Loucy (cell line): ENCODE measurements around the gene MAP7D2.

Experiments
- H2AFZ ChIP-seq: fragments of 200-600 bp; sonication (generic); 2 replicates; pipeline ENCODE4 v1.6.0; 2016; ENCODE audit warnings: antibody characterized with exemption, mild to moderate bottlenecking, low read length, moderate library complexity
- H3F3A ChIP-seq: fragments of 200-600 bp; 2 replicates; pipeline ENCODE4 v1.6.0; 2016; ENCODE audit warnings: antibody characterized with exemption, low read depth, mild to moderate bottlenecking
- H3K27me3 ChIP-seq: fragments of 200-600 bp; sonication (generic); 2 replicates; pipeline ENCODE4 v1.6.1; 2014; ENCODE audit warnings: low read length, mild to moderate bottlenecking; ENCODE audit not compliant: insufficient read depth, poor library complexity, severe bottlenecking
- H3K36me3 ChIP-seq: fragments of 200-600 bp; sonication (generic); 2 replicates; pipeline ENCODE4 v1.6.1; 2016; ENCODE audit warnings: low read length; ENCODE audit not compliant: insufficient read depth
- H3K4me1 ChIP-seq: fragments of 200-600 bp; sonication (generic); 2 replicates; pipeline ENCODE4 v1.5.1; 2014; ENCODE audit warnings: low read length, mild to moderate bottlenecking; ENCODE audit not compliant: insufficient read depth, poor library complexity, severe bottlenecking
- H3K4me2 ChIP-seq: fragments of 200-600 bp; sonication (generic); 2 replicates; pipeline ENCODE4 v1.6.0; 2014; ENCODE audit warnings: antibody characterized with exemption, low read length, low read depth, mild to moderate bottlenecking; ENCODE audit not compliant: poor library complexity, severe bottlenecking
- H3K4me3 ChIP-seq: fragments of 200-600 bp; sonication (generic); 2 replicates; pipeline ENCODE4 v1.5.1; 2014; ENCODE audit warnings: low read length, mild to moderate bottlenecking, mixed read lengths; ENCODE audit not compliant: poor library complexity, severe bottlenecking
- H3K79me2 ChIP-seq: fragments of 200-600 bp; sonication (generic); 2 replicates; pipeline ENCODE4 v1.6.1; 2014; ENCODE audit warnings: low read length; ENCODE audit not compliant: insufficient read depth
- H3K9ac ChIP-seq: fragments of 200-600 bp; sonication (generic); 2 replicates; pipeline ENCODE4 v1.6.0; 2014; ENCODE audit warnings: mild to moderate bottlenecking, low read depth, low read length, moderate library complexity; ENCODE audit not compliant: poor library complexity, severe bottlenecking
- H3K9me2 ChIP-seq: fragments of 200-600 bp; sonication (generic); replicated peaks from 2 replicates; pipeline ENCODE4 v1.6.1; 2016; ENCODE audit warnings: low read depth, low read length, mixed read lengths
- H3K9me3 ChIP-seq: fragments of 200-600 bp; sonication (generic); 2 replicates; pipeline ENCODE4 v1.6.1; 2014; ENCODE audit warnings: mild to moderate bottlenecking, antibody characterized with exemption, low read length, low read depth; ENCODE audit not compliant: insufficient read depth
- H4K20me1 ChIP-seq: fragments of 200-600 bp; sonication (generic); 2 replicates; pipeline ENCODE4 v1.6.0; 2014; ENCODE audit warnings: antibody characterized with exemption, low read length, mild to moderate bottlenecking; ENCODE audit not compliant: insufficient read depth, poor library complexity, severe bottlenecking
- EZH2phosphoT487 ChIP-seq: fragments of 200-600 bp; IDR thresholded peaks from 2 replicates; pipeline ENCODE4 v1.6.1; 2018; ENCODE audit warnings: antibody characterized with exemption, mild to moderate bottlenecking, moderate library complexity, borderline replicate concordance
- TF ChIP-seq, protein P1 (sequence below): fragments of 200-600 bp; sonication (generic); conservative IDR thresholded peaks from 2 replicates; pipeline ENCODE4 v1.5.1; 2014; ENCODE audit warnings: mild to moderate bottlenecking, antibody characterized with exemption, low read length

MAP7D2 gene

DNA sequence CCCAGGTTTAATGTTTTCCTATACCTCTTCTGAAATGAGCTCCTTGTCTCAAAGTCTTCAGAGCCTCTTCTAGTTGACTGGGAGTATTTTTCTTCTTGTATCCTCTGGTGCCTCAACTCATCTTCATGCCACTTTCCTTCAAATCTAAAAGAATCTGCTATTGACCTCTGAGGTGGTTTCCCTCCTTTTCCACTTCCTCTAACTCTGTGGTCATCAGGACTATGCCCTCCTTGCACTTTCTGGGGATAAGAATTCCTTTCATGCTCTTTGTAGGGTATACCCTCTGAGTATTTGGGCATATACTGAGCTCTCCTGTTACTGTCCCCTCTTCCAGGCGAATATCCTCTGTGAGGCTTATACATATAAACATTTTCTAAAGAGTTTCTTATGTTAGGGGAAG lies 150.7 kb downstream of the MAP7D2 start:
- Histone ChIP-seq H2AFZ (no peak overlapping the region), H3K79me2 (no peaks in the 10 kb centered on the region), H3K9me3 (no peaks in the 10 kb centered on the region), H3K27me3 (no peaks in the 10 kb centered on the region), H3K4me1 (no peaks in the 10 kb centered on the region), H3K9ac (no peak overlapping the region), H3K9me2 (no peaks in the 10 kb centered on the region), H3F3A (no peaks in the 10 kb centered on the region), H3K4me2 (no peak overlapping the region), H4K20me1 (no peaks in the 10 kb centered on the region), H3K4me3 (no peak overlapping the region), H3K36me3 (peaks cover 27% of the 10 kb centered on the region; the same call in 1 of the 2 replicates)
- no peak for TF ChIP-seq EZH2phosphoT487
- TF ChIP-seq, protein P1, sequence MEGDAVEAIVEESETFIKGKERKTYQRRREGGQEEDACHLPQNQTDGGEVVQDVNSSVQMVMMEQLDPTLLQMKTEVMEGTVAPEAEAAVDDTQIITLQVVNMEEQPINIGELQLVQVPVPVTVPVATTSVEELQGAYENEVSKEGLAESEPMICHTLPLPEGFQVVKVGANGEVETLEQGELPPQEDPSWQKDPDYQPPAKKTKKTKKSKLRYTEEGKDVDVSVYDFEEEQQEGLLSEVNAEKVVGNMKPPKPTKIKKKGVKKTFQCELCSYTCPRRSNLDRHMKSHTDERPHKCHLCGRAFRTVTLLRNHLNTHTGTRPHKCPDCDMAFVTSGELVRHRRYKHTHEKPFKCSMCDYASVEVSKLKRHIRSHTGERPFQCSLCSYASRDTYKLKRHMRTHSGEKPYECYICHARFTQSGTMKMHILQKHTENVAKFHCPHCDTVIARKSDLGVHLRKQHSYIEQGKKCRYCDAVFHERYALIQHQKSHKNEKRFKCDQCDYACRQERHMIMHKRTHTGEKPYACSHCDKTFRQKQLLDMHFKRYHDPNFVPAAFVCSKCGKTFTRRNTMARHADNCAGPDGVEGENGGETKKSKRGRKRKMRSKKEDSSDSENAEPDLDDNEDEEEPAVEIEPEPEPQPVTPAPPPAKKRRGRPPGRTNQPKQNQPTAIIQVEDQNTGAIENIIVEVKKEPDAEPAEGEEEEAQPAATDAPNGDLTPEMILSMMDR, result no peak

DNA sequence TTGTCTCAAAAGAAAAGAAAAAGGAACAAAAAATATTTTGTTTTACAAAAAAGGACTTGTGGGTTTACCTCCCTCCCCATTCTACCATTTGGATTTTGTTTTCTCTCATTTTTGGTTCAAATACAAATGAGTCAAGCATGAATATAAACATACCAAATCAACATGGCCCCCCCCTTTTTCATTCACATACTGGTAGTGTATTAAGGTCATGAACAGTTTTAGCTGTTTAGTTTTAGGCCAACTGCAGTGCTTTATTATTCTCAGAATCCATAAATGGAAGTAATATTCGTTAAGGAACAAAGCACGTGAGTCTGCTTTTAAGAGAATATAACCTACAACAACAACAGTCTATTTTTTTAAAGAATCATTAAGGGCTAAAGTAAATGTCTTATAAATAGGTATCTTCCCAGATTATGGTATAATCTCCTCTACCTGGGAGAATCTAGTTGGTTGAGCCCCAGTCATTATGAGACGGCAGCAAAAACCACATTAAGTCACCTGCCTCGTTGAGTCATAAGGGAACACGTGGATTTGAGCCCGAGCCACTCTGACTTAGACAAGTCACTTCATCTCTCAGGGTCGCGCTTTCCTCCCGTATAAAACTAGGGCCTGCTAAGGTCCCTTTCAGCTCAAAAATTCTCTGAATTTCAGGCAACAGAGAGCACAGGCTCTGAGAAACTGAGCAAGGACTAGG lies 152.5 kb downstream of the MAP7D2 start:
- H3K36me3 ChIP-seq, result peaks cover 27% of the 10 kb centered on the region; the same call in 1 of the 2 replicates
- no peak overlapping the region for H3K9ac ChIP-seq

GRCh38 chrX:19960913-19961312 lies 155.8 kb downstream of the MAP7D2 start:
- Histone ChIP-seq H3K4me3 (no peak overlapping the region), H2AFZ (no peak overlapping the region), H3K9ac (no peak overlapping the region), H3K79me2 (no peaks in the 10 kb centered on the region), H3F3A (no peaks in the 10 kb centered on the region), H3K9me2 (no peaks in the 10 kb centered on the region), H3K4me1 (peaks cover 4% of the 10 kb centered on the region), H3K36me3 (peaks cover 14% of the 10 kb centered on the region; the same call in 1 of the 2 replicates), H3K9me3 (no peaks in the 10 kb centered on the region), H3K4me2 (no peak overlapping the region), H3K27me3 (no peaks in the 10 kb centered on the region), H4K20me1 (no peaks in the 10 kb centered on the region)
- TF ChIP-seq, protein P1, result no peak
- no peak for TF ChIP-seq EZH2phosphoT487

More for the DNA sequence above, 152.5 kb downstream of the MAP7D2 start:
- TF ChIP-seq, protein P1, result no peak
- H3K79me2 ChIP-seq, result no peaks in the 10 kb centered on the region
- no peak overlapping the region for H2AFZ ChIP-seq
- no peaks in the 10 kb centered on the region for H3K27me3 ChIP-seq
- no peak overlapping the region for H3K4me3 ChIP-seq
- H3K9me2 ChIP-seq, result no peaks in the 10 kb centered on the region
- no peaks in the 10 kb centered on the region for H4K20me1 ChIP-seq
- peaks cover 4% of the 10 kb centered on the region for H3K4me1 ChIP-seq
- no peaks in the 10 kb centered on the region for H3K9me3 ChIP-seq
- no peaks in the 10 kb centered on the region for H3F3A ChIP-seq
- no peak overlapping the region for H3K4me2 ChIP-seq
